ENCODE data around the gene A3GALT2.

DNA sequence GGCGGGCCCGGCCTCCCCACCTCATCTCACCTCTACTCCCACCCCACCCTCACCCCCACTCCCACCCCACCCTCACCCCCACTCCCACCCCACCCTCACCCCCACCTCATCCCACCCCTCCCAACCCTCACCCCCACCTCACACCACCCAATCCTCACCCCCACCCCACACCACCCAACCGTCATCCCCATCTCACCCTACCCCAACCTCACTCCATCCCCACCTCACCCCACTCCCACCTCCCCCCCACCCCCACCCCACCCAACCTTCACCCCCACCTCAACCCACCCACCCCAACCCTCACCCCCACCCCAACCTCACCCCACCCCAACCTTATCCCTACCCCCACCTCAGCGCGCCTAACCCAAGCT, 13.4 kb downstream of the A3GALT2 start:
- TF ChIP-seq, protein P1, sequence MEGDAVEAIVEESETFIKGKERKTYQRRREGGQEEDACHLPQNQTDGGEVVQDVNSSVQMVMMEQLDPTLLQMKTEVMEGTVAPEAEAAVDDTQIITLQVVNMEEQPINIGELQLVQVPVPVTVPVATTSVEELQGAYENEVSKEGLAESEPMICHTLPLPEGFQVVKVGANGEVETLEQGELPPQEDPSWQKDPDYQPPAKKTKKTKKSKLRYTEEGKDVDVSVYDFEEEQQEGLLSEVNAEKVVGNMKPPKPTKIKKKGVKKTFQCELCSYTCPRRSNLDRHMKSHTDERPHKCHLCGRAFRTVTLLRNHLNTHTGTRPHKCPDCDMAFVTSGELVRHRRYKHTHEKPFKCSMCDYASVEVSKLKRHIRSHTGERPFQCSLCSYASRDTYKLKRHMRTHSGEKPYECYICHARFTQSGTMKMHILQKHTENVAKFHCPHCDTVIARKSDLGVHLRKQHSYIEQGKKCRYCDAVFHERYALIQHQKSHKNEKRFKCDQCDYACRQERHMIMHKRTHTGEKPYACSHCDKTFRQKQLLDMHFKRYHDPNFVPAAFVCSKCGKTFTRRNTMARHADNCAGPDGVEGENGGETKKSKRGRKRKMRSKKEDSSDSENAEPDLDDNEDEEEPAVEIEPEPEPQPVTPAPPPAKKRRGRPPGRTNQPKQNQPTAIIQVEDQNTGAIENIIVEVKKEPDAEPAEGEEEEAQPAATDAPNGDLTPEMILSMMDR (IDR thresholded peaks at IDR 0.05): no peak
- no peak for TF ChIP-seq CEBPB (IDR thresholded peaks at IDR 0.05)
- no peak for TF ChIP-seq ZSCAN20 (CRISPR knock-in tag; IDR thresholded peaks at IDR 0.05)
- TF ChIP-seq SMC3 (IDR thresholded peaks at IDR 0.05): no peak
- TF ChIP-seq GATA3 (IDR thresholded peaks at IDR 0.05; ENCODE audit: borderline replicate concordance): no peak
- no peak for TF ChIP-seq RAD21 (conservative IDR thresholded peaks at IDR 0.05 in 1 of 2, IDR thresholded peaks at IDR 0.05 in 1 of 2)
- TF ChIP-seq, protein P2, sequence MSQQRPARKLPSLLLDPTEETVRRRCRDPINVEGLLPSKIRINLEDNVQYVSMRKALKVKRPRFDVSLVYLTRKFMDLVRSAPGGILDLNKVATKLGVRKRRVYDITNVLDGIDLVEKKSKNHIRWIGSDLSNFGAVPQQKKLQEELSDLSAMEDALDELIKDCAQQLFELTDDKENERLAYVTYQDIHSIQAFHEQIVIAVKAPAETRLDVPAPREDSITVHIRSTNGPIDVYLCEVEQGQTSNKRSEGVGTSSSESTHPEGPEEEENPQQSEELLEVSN (IDR thresholded peaks at IDR 0.05; ENCODE audit: borderline replicate concordance, low read depth): no peak
- TF ChIP-seq TP53 (CRISPR knock-in tag; IDR thresholded peaks at IDR 0.05): no peak
- no peak for TF ChIP-seq EP300 (IDR thresholded peaks at IDR 0.05)
- no peak for TF ChIP-seq CBX8 (IDR thresholded peaks at IDR 0.05)

Measured in A549 (cell line).